Measurements from ENCODE around the gene GDF7. TPM values are rescaled to one million over a fixed set of nuclear protein-coding genes. Genes with fewer than 3 reads are reported as not detected.
A peak's percentile ranks its signal among the peaks of the same experiment; 100 is the strongest.

GDF7 gene
- total RNA-seq, 2 donors from 2014 or later, result 0.16 to 0.72 TPM

GRCh38 chr2:20624156-20624883 lies 42.6 kb upstream of the GDF7 start:
- no peaks in the 10 kb centered on the region for H3K27me3 Mint-ChIP-seq
- peaks cover 2% of the 10 kb centered on the region for H3K4me1 Mint-ChIP-seq
- no peak overlapping the region for H3K4me3 Mint-ChIP-seq
- DNase-seq, result peak in 1 of 3 donors; percentile 4
- H3K27ac Mint-ChIP-seq, result no peak overlapping the region
- peaks cover 9% of the 10 kb centered on the region for H3K36me3 Mint-ChIP-seq (ENCODE audit: low read depth)
- H3K9me3 ChIP-seq (ENCODE audit: control insufficient read depth, low read length, poor library complexity, severe bottlenecking), result no peaks in the 10 kb centered on the region
- ATAC-seq, result no peak

DNA sequence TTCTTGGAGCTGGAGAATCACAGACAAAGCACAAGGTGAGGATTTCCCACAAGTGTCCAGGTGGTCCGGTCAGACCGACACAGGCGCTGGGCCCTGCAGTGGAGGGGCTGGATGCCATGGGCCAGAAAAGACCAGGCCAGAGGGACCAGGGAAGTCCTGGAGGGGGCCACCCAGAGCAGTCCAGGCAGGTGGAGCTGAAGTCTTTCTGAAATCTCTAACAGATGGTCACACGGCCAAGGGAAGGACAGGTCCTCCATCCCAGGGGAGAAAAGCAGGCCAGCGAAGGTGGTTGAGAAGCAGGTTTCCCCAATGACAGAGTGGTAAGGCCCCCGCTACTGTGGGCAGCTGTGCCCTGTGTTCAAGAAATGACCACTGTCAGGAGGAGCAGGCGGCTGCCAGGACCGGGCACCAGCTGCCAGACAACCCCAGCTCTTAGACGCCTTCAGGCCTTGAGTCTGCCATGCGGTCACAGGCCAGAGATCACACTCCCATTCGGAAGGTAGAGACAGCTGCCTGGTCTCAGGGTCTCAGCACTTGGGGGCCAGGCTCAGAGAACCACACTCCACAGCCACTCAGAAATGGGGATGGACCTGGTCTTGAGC lies 42.0 kb upstream of the GDF7 start:
- H3K4me3 Mint-ChIP-seq, result no peak overlapping the region
- no peaks in the 10 kb centered on the region for H3K9me3 ChIP-seq (ENCODE audit: control insufficient read depth, low read length, poor library complexity, severe bottlenecking)
- no peak overlapping the region for H3K27ac Mint-ChIP-seq
- no peaks in the 10 kb centered on the region for H3K27me3 Mint-ChIP-seq
- ATAC-seq, result no peak
- H3K36me3 Mint-ChIP-seq (ENCODE audit: low read depth), result peaks cover 9% of the 10 kb centered on the region
- H3K4me1 Mint-ChIP-seq, result peaks cover 2% of the 10 kb centered on the region
- peak in 1 of 3 donors; percentile 4 for DNase-seq

- ATAC-seq (no peak), DNase-seq (peak in 1 of 3 donors; percentile 4)
- Mint-ChIP-seq H3K27ac (no peak overlapping the region), H3K4me3 (no peak overlapping the region), H3K27me3 (no peaks in the 10 kb centered on the region), H3K36me3 (ENCODE audit: low read depth) (peaks cover 6% of the 10 kb centered on the region), H3K4me1 (peaks cover 2% of the 10 kb centered on the region)
- no peaks in the 10 kb centered on the region for H3K9me3 ChIP-seq (ENCODE audit: control insufficient read depth, low read length, poor library complexity, severe bottlenecking)
Measured at GRCh38 chr2:20625491-20626391, 41.2 kb upstream of the GDF7 start.

DNA sequence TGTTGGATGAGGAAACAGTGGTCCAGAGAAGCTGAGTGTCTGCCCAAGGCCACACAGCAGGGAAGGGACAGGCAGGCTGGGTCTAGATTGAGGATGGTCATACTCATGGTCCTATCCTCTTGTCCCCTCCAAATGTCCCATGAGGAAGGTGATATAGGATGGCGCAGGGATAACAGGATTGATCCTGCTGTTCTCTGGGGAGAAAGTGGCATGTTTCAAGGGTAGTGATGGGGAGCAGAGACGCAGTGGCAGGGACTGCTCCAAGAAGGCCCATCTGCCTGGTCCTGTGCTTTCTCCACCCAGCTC lies 40.6 kb upstream of the GDF7 start:
- H3K9me3 ChIP-seq (ENCODE audit: control insufficient read depth, low read length, poor library complexity, severe bottlenecking), result no peaks in the 10 kb centered on the region
- H3K36me3 Mint-ChIP-seq (ENCODE audit: low read depth), result peaks cover 4% of the 10 kb centered on the region
- ATAC-seq (no peak), DNase-seq (peak in 1 of 3 donors; percentile 0)
- peaks cover 2% of the 10 kb centered on the region for H3K4me1 Mint-ChIP-seq
- H3K4me3 Mint-ChIP-seq, result no peak overlapping the region
- no peaks in the 10 kb centered on the region for H3K27me3 Mint-ChIP-seq
- no peak overlapping the region for H3K27ac Mint-ChIP-seq

- no peak for ATAC-seq
- peak in 1 of 3 donors; percentile 6 for DNase-seq
- no peaks in the 10 kb centered on the region for H3K9me3 ChIP-seq (ENCODE audit: control insufficient read depth, low read length, poor library complexity, severe bottlenecking)
- Mint-ChIP-seq H3K27ac (no peak overlapping the region), H3K4me1 (peaks cover 5% of the 10 kb centered on the region), H3K27me3 (no peaks in the 10 kb centered on the region), H3K4me3 (no peak overlapping the region), H3K36me3 (ENCODE audit: low read depth) (peaks cover 4% of the 10 kb centered on the region)
Measured at GRCh38 chr2:20626698-20627513, 40.0 kb upstream of the GDF7 start.

- peaks cover 4% of the 10 kb centered on the region for H3K36me3 Mint-ChIP-seq (ENCODE audit: low read depth)
- H3K4me1 Mint-ChIP-seq, result peaks cover 8% of the 10 kb centered on the region
- ATAC-seq, result no peak
Measured at GRCh38 chr2:20627712-20628380, 39.1 kb upstream of the GDF7 start.

DNA sequence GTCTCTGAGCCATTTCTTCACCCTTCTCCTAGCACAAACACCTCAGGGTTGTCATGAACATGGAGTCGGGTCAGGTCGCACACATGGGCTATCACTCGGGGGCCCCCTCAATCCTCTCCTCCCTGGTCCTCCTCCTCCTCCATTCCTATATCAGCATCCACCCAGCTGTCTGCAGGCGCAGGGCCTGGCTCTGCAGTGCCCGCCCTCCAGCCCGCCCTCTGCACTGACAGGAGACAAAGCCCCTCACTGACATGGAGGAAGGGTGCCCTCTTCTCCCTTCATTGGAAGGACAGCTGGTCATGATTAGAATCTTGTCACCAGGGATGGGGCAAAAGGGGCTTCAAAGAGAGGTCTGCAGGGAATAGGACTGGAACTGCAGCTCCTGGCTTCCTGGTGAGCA lies 37.8 kb upstream of the GDF7 start:
- H3K9me3 ChIP-seq (ENCODE audit: control insufficient read depth, low read length, poor library complexity, severe bottlenecking), result no peaks in the 10 kb centered on the region
- peaks cover 8% of the 10 kb centered on the region for H3K4me1 Mint-ChIP-seq
- no peak for ATAC-seq
- H3K27me3 Mint-ChIP-seq, result no peaks in the 10 kb centered on the region
- DNase-seq, result no peak
- H3K4me3 Mint-ChIP-seq, result no peak overlapping the region
- peaks cover 4% of the 10 kb centered on the region for H3K36me3 Mint-ChIP-seq (ENCODE audit: low read depth)
- H3K27ac Mint-ChIP-seq, result no peak overlapping the region

More at GRCh38 chr2:20627712-20628380, 39.1 kb upstream of the GDF7 start:
- no peak overlapping the region for H3K4me3 Mint-ChIP-seq
- no peak for DNase-seq
- H3K27me3 Mint-ChIP-seq, result no peaks in the 10 kb centered on the region
- H3K27ac Mint-ChIP-seq, result no peak overlapping the region
- no peaks in the 10 kb centered on the region for H3K9me3 ChIP-seq (ENCODE audit: control insufficient read depth, low read length, poor library complexity, severe bottlenecking)

DNA sequence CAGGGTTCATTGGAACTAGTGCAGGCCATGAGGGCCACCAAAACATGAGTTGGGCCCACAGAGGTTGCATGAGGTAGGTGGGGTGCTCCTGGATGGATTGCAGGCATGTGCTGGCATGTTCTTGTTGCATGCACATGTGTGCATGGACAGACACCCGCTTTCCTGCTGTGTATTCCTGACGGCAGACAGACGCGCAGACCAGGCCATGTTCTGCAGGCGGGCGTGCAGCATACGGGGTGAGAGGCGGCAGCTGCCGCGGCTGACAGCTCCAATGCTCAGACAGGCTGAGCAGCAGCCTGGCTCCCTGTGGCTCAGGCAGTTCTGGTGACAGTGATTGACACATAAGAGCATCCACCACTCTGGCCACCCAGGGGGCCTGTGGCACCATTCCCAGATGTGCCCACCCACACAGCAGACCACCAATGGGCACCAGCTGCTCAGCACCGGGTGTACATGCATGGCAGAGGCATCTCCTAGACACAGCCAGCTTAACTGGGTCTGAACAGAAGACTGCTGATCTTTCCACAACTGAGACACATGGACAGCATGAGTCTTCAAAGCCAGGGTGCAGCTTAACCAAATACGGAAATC lies 37.3 kb upstream of the GDF7 start:
- ATAC-seq (no peak), DNase-seq (no peak)
- H3K4me3 Mint-ChIP-seq, result no peak overlapping the region
- H3K27ac Mint-ChIP-seq, result no peak overlapping the region
- peaks cover 8% of the 10 kb centered on the region for H3K4me1 Mint-ChIP-seq
- no peaks in the 10 kb centered on the region for H3K9me3 ChIP-seq (ENCODE audit: control insufficient read depth, low read length, poor library complexity, severe bottlenecking)
- peaks cover 4% of the 10 kb centered on the region for H3K36me3 Mint-ChIP-seq (ENCODE audit: low read depth)
- no peaks in the 10 kb centered on the region for H3K27me3 Mint-ChIP-seq

GRCh38 chr2:20630967-20631366 lies 36.0 kb upstream of the GDF7 start:
- Mint-ChIP-seq H3K4me1 (peaks cover 11% of the 10 kb centered on the region), H3K36me3 (ENCODE audit: low read depth) (peaks cover 4% of the 10 kb centered on the region), H3K27ac (no peak overlapping the region), H3K27me3 (no peaks in the 10 kb centered on the region), H3K4me3 (no peak overlapping the region)
- ATAC-seq (no peak), DNase-seq (no peak)
- H3K9me3 ChIP-seq (ENCODE audit: control insufficient read depth, low read length, poor library complexity, severe bottlenecking), result no peaks in the 10 kb centered on the region

DNA sequence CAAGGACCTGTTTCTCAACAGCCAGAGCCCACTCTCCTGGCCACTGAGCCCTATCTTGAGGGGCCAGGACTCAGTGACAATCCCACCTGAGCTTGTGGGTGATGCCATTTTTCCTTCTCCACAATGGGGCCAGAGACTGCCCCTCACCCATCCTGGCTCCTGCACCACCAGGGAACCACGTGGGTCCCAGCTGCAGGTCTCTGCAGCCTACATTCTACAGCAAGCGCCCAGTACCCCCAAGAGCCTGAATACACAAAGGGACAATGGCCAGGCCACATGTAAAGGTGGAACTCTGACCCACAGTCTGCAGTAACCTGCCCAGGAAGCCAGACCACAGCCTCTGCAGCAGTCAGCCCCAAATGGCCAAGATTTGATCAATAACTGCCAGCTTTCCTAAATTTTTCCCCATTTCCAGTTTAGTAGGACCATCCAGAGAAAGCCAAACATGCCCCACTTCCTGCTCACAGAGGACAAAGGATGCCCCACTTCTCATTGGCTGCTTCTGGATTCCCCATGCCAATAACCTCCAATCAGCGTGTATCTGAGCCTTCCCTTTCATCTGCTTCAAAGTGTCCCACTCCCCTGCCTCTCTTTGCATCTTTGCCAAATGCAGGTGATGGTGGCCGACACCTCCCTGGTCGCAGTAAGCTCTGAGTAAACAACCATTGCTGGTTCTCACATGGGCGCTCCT lies 35.2 kb upstream of the GDF7 start:
- H3K9me3 ChIP-seq (ENCODE audit: control insufficient read depth, low read length, poor library complexity, severe bottlenecking), result no peaks in the 10 kb centered on the region
- Mint-ChIP-seq H3K27ac (no peak overlapping the region), H3K4me3 (no peak overlapping the region), H3K27me3 (no peaks in the 10 kb centered on the region), H3K4me1 (peaks cover 11% of the 10 kb centered on the region), H3K36me3 (ENCODE audit: low read depth) (peaks cover 4% of the 10 kb centered on the region)
- no peak for DNase-seq
- ATAC-seq, result no peak

DNA sequence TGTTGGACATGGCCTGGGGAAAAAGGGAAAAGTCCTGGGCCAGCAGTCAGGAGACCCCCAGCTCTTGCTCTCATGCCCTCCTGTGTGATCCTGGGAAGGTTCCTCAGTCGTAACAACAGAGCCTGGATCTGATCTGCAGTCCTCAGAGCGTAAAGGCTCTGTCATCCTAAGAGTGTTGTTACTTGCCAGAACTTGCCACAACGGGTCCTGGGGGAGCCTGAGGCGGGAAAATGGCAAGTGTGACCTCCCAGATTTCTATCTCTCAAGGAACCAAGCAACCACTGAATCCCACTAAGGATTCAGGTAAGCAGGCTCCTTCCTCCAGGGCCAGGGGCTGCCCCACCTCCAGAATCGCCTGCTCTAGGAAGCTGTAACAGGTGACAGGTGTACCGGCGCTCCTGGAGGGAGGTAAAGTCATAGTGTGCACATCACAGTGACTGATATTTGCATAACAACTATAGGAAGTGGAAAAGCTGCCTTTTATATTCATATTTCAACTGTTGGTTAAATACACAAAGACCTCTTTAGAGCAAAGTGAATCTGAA lies 34.4 kb upstream of the GDF7 start:
- H3K4me3 Mint-ChIP-seq, result no peak overlapping the region
- peaks cover 11% of the 10 kb centered on the region for H3K4me1 Mint-ChIP-seq
- peaks cover 4% of the 10 kb centered on the region for H3K36me3 Mint-ChIP-seq (ENCODE audit: low read depth)
- H3K9me3 ChIP-seq (ENCODE audit: control insufficient read depth, low read length, poor library complexity, severe bottlenecking), result no peaks in the 10 kb centered on the region
- ATAC-seq (no peak), DNase-seq (no peak)
- H3K27ac Mint-ChIP-seq, result no peak overlapping the region
- H3K27me3 Mint-ChIP-seq, result no peaks in the 10 kb centered on the region

All from T-helper 17 cell (primary cell).